Brain microvascular endothelial cell (primary cell): ENCODE data around the gene TBC1D19.

ENCODE experiments used
- DNase-seq: peaks from one replicate; pipeline ENCODE4 v3.0.0-alpha.2; 2020
- H3K27ac ChIP-seq: fragments of 250-450 bp; sonication (Bioruptor Pico); 2 replicates; pipeline ENCODE4 v1.5.1; 2020; ENCODE audit warnings: mild to moderate bottlenecking, moderate library complexity
- H3K27me3 ChIP-seq: fragments of 250-450 bp; sonication (Bioruptor Pico); replicated peaks from 2 replicates; pipeline ENCODE4 v1.5.1; 2020; ENCODE audit warnings: mild to moderate bottlenecking
- H3K36me3 ChIP-seq: fragments of 250-450 bp; sonication (Bioruptor Pico); replicated peaks from 2 replicates; pipeline ENCODE4 v1.5.1; 2020; ENCODE audit warnings: mild to moderate bottlenecking
- H3K4me3 ChIP-seq: 2 replicates; pipeline ENCODE4 v1.5.1; 2011; ENCODE audit warnings: low read depth, mild to moderate bottlenecking, control low read depth, low read length, moderate library complexity
- CTCF ChIP-seq: IDR thresholded peaks from 2 replicates; pipeline ENCODE4 v1.5.1; 2011; ENCODE audit warnings: low read depth, mild to moderate bottlenecking, moderate library complexity, low read length, control low read depth, inconsistent platforms; ENCODE audit errors: missing control alignments
- in situ Hi-C: cut with HindIII; loops from 2 replicates; pipeline ENCODE4 v1.10.0; 2017; ENCODE audit warnings: low sequenced_read_pairs, low pct_ligation_motif_present

The TBC1D19 gene

DNA sequence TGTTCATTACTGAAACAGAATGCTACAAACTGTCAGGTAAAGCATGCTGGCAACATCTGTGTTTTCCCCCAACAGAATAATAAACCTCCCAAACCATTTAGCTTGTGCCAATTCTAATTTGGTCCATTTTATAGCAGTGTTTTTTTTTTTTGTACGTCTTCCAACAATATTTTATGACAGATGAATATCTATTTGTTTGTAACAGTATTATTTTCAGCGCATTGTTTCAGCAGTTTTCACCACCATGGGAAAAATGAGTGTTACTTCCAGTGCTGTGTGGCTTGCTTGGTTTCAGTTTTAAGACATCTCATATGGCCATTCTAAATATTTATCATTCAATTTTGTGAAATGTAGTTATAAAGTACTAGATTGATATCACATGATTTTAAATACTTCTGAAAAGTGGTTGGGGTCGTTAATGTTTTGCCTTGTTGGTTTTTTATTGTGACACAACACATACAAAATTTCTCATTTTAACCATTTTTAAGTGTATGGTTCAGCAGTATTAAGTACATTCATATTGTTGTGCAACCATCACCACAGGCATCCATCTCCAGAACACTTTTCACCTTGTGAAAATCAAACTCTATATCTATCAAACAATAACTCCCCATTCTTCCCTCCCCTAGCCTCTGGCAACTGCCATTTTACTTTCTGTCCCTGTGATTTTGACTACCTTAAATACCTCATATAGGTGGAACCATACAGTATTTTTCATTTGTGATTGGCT is 25.6 kb upstream of the TBC1D19 start:
- Histone ChIP-seq H3K36me3 (no peaks in the 10 kb centered on the region), H3K27ac (no peak overlapping the region), H3K27me3 (no peaks in the 10 kb centered on the region), H3K4me3 (no peak overlapping the region)
- no peak for DNase-seq
- no peak for TF ChIP-seq CTCF
- in situ Hi-C loops, result no loop called here

DNA sequence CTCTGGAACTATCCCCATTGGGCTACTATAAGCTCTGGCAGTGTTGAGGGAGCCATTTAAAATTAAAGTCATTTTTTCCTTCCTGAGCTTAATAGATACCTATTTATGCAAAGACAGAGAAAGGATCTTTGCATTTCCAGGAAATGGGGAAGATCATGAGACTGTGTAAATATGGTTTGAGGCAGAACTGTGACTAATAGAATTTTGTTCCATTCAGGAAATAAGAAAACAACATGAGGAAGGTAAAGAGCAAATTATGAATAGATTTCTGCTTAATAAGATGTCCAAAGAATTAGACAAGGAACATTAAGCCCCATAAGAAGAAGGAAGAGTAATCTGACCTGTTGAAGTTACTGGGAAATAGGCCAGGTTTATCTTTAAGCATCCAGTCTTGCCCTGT is 17.8 kb upstream of the TBC1D19 start:
- no peak overlapping the region for H3K27ac ChIP-seq
- H3K4me3 ChIP-seq, result no peak overlapping the region
- no peak for TF ChIP-seq CTCF
- in situ Hi-C loops, result no loop called here
- H3K27me3 ChIP-seq, result no peaks in the 10 kb centered on the region
- no peaks in the 10 kb centered on the region for H3K36me3 ChIP-seq
- DNase-seq, result no peak

GRCh38 chr4:26568446-26568994 is 15.4 kb upstream of the TBC1D19 start:
- peak; percentile 46 for DNase-seq
- Histone ChIP-seq H3K4me3 (no peak overlapping the region), H3K27me3 (no peaks in the 10 kb centered on the region), H3K27ac (peak overlapping the region; percentile 82), H3K36me3 (no peaks in the 10 kb centered on the region)
- TF ChIP-seq CTCF, result no peak
- in situ Hi-C loops, result no loop called here

- Histone ChIP-seq H3K4me3 (no peak overlapping the region), H3K27me3 (no peaks in the 10 kb centered on the region), H3K36me3 (no peaks in the 10 kb centered on the region), H3K27ac (no peak overlapping the region)
- no peak for DNase-seq
- no peak for TF ChIP-seq CTCF
- in situ Hi-C loops, result no loop called here
These were observed 13.3 kb upstream of the TBC1D19 start for GRCh38 chr4:26570596-26570995.

DNA sequence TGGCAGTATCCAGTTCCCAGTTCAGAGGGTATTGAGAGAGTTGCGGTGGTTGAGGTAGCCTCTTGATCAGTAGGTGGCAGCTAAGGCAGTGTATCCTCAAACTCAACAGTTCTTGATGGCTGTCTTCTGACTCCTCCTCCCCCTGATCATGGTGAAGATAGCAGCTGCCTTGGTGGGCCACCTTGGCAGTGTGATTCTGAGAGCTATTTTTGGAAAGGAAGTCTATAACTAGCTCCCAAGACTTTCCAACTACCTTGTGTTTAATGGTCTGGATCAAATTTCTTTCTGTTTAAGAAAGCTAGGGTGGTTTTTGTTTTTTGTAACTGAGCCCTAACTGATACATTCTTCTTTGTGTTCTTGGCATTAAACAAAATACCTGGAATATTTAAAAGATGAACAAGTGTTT is 10.5 kb upstream of the TBC1D19 start:
- Histone ChIP-seq H3K36me3 (no peaks in the 10 kb centered on the region), H3K27me3 (no peaks in the 10 kb centered on the region), H3K27ac (no peak overlapping the region), H3K4me3 (no peak overlapping the region)
- no peak for TF ChIP-seq CTCF
- in situ Hi-C loops, result no loop called here
- DNase-seq, result no peak

- Histone ChIP-seq H3K27ac (no peak overlapping the region), H3K27me3 (no peaks in the 10 kb centered on the region), H3K36me3 (no peaks in the 10 kb centered on the region), H3K4me3 (no peak overlapping the region)
- DNase-seq, result no peak
- no peak for TF ChIP-seq CTCF
- in situ Hi-C loops, result no loop called here
These were observed 9.3 kb upstream of the TBC1D19 start for GRCh38 chr4:26574563-26574962.
